ENCODE data around the gene POU6F2.

DNA sequence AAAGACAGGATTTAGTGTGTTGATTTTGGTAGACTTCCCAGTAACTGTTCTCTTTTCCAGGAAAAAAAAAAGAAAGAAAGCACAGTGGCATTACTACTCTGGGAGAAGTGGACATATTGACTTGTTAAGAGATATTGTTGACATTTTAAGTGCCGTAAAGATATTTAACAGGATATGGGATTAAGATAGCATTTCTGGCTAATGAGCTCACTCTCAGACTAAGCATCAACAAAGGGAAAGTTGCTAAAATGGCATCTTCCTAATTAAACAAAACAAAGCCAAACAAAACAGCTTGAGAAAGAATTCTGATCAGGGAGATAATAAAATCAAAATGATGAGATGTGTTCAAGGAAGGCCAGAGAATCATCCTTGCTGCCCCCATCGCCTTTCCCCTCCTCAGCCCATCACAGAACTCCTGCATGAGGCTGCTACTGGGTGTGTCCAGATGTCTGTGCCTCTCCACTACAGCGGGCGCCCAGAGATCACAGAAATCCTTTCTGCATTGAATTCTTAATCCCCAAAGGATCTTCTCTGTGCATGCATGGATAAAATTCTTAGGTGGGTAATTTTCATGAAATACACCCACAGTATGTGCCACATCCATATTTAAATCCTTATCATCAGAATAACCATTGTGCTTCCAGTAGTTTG lies 270.5 kb downstream of the POU6F2 start:
- TF ChIP-seq CTCF (IDR thresholded peaks at IDR 0.05) (no peak), POLR2A (IDR thresholded peaks at IDR 0.05) (no peak)

Data from suprapubic skin (tissue), 3 donors.